HL-60 (cell line): ENCODE data around the gene F7.

Source experiments
- DNase-seq, 2 experiments: peaks; one replicate each; pipeline ENCODE4 v3.0.0-alpha.2; 2010 to 2020; ENCODE audit warnings: low read depth in 1 of 2, low spot score in 1 of 2
- H3K27ac ChIP-seq: fragments of 250-450 bp; sonication (Bioruptor Pico); replicated peaks from 2 replicates; pipeline ENCODE4 v1.5.1; 2020; ENCODE audit warnings: mild to moderate bottlenecking, moderate library complexity
- H3K27me3 ChIP-seq: fragments of 250-450 bp; sonication (Bioruptor Pico); 2 replicates; pipeline ENCODE4 v1.5.1; 2021; ENCODE audit warnings: mild to moderate bottlenecking, moderate library complexity; ENCODE audit not compliant: insufficient read depth, poor library complexity, severe bottlenecking
- H3K4me3 ChIP-seq: replicated peaks from 2 replicates; pipeline ENCODE4 v1.5.1; 2011; ENCODE audit warnings: mild to moderate bottlenecking, control low read depth, low read length; ENCODE audit not compliant: insufficient read depth
- GABPA ChIP-seq: IDR thresholded peaks from 2 replicates; pipeline ENCODE4 v1.6.1; 2012; ENCODE audit warnings: low read depth
- POLR2AphosphoS5 ChIP-seq: IDR thresholded peaks from 2 replicates; pipeline ENCODE4 v1.6.1; 2012; ENCODE audit warnings: low read depth
- REST ChIP-seq: IDR thresholded peaks from 2 replicates; pipeline ENCODE4 v1.6.1; 2012; ENCODE audit warnings: low read depth; ENCODE audit not compliant: insufficient replicate concordance
- SPI1 ChIP-seq: IDR thresholded peaks from 2 replicates; pipeline ENCODE4 v1.6.1; 2012; ENCODE audit warnings: low read depth, mild to moderate bottlenecking, borderline replicate concordance
- TF ChIP-seq, protein P1 (sequence below): IDR thresholded peaks from one replicate; pipeline ENCODE4 v1.5.1; 2011; ENCODE audit warnings: low read length, control low read depth, inconsistent platforms; ENCODE audit not compliant: insufficient read depth

The F7 gene

GRCh38 chr13:113096745-113097305, 8.8 kb upstream of the F7 start:
- no peak for DNase-seq
- H3K27ac ChIP-seq = no peak overlapping the region
- H3K27me3 ChIP-seq = peaks cover 5% of the 10 kb centered on the region
- no peak for TF ChIP-seq POLR2AphosphoS5
- TF ChIP-seq REST = no peak
- TF ChIP-seq GABPA = no peak
- TF ChIP-seq, protein P1, sequence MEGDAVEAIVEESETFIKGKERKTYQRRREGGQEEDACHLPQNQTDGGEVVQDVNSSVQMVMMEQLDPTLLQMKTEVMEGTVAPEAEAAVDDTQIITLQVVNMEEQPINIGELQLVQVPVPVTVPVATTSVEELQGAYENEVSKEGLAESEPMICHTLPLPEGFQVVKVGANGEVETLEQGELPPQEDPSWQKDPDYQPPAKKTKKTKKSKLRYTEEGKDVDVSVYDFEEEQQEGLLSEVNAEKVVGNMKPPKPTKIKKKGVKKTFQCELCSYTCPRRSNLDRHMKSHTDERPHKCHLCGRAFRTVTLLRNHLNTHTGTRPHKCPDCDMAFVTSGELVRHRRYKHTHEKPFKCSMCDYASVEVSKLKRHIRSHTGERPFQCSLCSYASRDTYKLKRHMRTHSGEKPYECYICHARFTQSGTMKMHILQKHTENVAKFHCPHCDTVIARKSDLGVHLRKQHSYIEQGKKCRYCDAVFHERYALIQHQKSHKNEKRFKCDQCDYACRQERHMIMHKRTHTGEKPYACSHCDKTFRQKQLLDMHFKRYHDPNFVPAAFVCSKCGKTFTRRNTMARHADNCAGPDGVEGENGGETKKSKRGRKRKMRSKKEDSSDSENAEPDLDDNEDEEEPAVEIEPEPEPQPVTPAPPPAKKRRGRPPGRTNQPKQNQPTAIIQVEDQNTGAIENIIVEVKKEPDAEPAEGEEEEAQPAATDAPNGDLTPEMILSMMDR = no peak
- TF ChIP-seq SPI1 = no peak
- no peak overlapping the region for H3K4me3 ChIP-seq

GRCh38 chr13:113097651-113098050, 7.9 kb upstream of the F7 start:
- H3K27me3 ChIP-seq = peaks cover 5% of the 10 kb centered on the region
- TF ChIP-seq GABPA (no peak), REST (no peak), SPI1 (no peak), POLR2AphosphoS5 (no peak)
- TF ChIP-seq, protein P1 = no peak
- no peak overlapping the region for H3K27ac ChIP-seq
- no peak overlapping the region for H3K4me3 ChIP-seq
- no peak for DNase-seq

DNA sequence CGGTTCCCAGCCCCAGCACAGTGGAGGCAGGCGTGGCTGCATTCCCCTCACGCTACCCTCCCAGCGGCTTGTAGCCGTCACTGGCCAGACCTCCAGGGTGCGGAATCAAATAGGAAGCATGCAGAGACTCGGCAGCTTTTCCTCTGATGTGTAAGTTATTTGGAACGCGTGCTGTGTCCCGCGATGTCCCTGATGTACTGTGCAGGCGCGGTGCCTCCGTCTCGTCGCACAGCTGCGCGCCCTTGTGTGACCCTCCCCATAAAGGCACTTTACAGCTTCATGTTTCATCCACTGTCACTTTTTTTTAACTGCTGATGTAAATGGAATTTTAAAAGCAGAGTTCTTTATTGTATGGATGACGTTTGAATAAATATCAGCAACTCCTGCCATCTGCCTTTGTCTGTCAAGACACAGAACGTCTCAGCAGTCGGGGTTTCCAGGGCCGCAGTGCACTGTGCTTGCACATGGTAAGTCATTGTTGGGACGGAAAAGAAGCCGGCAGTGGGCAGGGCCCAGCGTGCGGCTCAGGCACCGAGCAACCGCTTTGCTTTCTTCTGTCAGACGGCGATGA, 7.3 kb upstream of the F7 start:
- TF ChIP-seq GABPA (no peak), POLR2AphosphoS5 (no peak), SPI1 (no peak), REST (no peak)
- TF ChIP-seq, protein P1 = no peak
- DNase-seq = no peak
- no peak overlapping the region for H3K4me3 ChIP-seq
- peaks cover 5% of the 10 kb centered on the region for H3K27me3 ChIP-seq
- H3K27ac ChIP-seq = no peak overlapping the region
